Left ventricle myocardium superior (tissue), 1 donor: ENCODE results near the gene C5orf46. TPM values are rescaled to one million over a fixed set of nuclear protein-coding genes. Genes with fewer than 3 reads are reported as not detected.
"Not testable (repeated sequence)": the region's sequence is repeated elsewhere in the genome, so short reads cannot be mapped to it uniquely, and the experiment has no call there.

Experiments
- ATAC-seq: fragments of 200-7000 bp; cut with Tn5 transposase; one replicate; pipeline ENCODE4 v1.9.1; 2020; ENCODE audit warnings: mild to moderate bottlenecking, moderate library complexity
- DNase-seq: peaks from one replicate; pipeline ENCODE4 v3.0.0-alpha.2; 2020
- intact Hi-C: fragments of 100-400 bp; cut with micrococcal nuclease; formaldehyde crosslinking; loops from one replicate; pipeline ENCODE4 v1.11.0; 2022
- total RNA-seq: library from RNA; stranded (reverse); fragmentation: NEBNext Ultra II Directional; extraction: Animal tissue kit (Norgen Biotek cat#: 25700); gene quantifications from one replicate; pipeline ENCODE4 v1.2.1, GENCODE V29; 2021
- donor health status: DM: no; HTN: yes; CAD: no; lungs with severe emphysema.

Gene C5orf46
- total RNA-seq, 1 donor from 2014 or later, result 2.8 TPM

GRCh38 chr5:147869892-147870291 lies 36.4 kb downstream of the C5orf46 start:
- not testable (repeated sequence) for DNase-seq

DNA sequence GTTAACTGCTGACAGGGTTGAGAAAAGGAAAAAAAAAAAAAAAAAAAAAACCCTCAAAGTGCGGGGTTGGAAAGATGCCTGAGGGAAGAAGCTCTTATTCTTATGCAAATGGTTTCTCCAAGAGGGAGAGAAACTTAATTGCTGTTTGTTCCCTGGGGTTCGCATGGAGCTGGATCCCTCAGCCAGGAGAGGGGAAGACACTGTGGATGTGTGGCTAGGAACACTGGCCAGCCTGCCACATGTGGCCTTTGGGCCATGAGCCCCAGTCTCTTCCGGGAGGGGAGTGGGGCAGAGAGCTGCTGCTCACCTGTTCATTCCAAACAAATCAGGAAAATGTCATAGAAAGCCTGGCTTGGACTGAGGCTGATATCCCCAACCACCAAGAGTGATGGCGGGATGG lies 37.2 kb downstream of the C5orf46 start:
- DNase-seq (no peak), ATAC-seq (no peak)
- intact Hi-C loops, result no loop called here

More at GRCh38 chr5:147869892-147870291, 36.4 kb downstream of the C5orf46 start:
- intact Hi-C loops, ATAC-seq: not testable (repeated sequence)

- DNase-seq (no peak), ATAC-seq (no peak)
- intact Hi-C loops, result no loop called here
These were observed 42.7 kb downstream of the C5orf46 start for GRCh38 chr5:147863454-147864158.

GRCh38 chr5:147860641-147861025 lies 45.7 kb downstream of the C5orf46 start:
- DNase-seq (no peak), ATAC-seq (no peak)
- intact Hi-C loops, result no loop called here

DNA sequence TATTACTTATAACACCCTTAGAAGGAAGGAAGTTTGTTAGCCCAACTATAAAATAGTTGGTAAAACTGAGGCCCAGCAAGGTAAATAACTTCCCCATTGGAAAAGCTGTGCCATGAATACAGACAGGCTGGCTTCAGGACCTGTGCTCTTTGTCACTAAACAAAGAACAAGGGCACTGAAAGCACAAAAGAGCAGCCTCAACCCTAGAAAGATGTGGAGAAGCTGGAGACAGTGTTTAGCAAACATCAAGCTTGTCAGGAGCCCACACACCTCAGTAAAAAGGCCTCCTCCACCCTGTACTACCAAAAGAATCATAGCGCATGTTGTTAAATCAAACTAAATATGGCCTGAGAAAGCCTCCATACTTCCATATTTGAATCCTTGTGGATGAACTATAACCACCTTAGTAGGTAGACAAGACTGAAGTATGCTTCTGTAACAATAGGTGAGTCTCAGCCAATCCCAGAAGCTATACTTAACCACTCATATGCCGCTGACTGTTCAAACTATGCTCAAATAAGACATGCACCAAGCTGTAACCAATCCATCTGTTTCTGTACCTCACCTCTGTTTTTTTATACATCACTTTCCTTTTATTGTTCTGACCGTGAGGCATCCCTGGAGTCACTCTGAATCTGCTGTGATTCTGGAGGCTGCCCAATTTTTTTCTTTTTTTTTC lies 46.2 kb downstream of the C5orf46 start:
- DNase-seq (no peak), ATAC-seq (no peak)
- intact Hi-C loops, result loop anchor here (10.0 kb wide), 1 partner anchor 75 kb away; no protein-coding TSS in a partner anchor

DNA sequence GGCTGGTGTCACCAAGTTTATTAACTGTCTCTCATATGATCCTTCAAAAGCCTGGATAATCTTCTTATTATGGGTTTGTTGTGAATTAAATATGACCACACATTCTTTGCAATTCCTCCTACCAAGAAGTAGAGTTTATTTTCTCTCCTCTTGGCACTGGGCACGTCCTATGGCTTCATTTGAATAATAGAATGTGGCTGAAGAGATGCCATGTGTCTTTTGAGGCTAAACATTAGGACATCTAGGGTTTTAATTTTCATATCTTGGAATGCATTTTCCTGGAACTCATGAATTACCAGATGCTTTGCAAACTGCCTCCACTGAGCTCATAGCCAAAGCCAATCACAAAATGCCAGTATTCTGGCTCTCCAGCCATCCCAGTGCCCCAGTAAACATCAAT lies 47.8 kb downstream of the C5orf46 start:
- DNase-seq, result no peak
- ATAC-seq, result no peak
- intact Hi-C loops, result loop anchor here (10.0 kb wide), 1 partner anchor 76 kb away; no protein-coding TSS in a partner anchor

- ATAC-seq, result peak; percentile 37
- intact Hi-C loops, result loop anchor here (10.0 kb wide), 1 partner anchor 77 kb away; no protein-coding TSS in a partner anchor
- DNase-seq, result peak; percentile 32
These were observed 48.8 kb downstream of the C5orf46 start for GRCh38 chr5:147857302-147858129.

DNA sequence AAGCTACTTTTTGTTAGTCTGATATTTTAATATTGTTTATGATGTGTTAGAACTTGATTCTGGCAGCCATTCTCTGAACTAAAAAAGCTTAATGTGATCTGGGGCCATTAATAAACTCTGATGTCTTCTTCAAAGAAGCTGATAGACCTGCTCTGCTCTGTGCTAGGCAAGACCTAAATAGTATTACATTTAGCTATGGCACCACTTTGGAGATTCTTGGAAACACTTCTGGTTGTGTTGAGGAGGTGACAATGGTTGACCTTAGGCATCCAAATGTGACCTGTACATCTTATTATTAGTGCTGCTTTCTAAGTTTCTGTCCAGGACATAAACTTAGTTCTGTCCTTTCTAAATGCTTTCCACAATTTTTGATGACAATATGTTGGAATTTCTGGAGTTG lies 49.5 kb downstream of the C5orf46 start:
- intact Hi-C loops, result loop anchor here (10.0 kb wide), 1 partner anchor 78 kb away; no protein-coding TSS in a partner anchor
- no peak for DNase-seq
- ATAC-seq, result no peak

DNA sequence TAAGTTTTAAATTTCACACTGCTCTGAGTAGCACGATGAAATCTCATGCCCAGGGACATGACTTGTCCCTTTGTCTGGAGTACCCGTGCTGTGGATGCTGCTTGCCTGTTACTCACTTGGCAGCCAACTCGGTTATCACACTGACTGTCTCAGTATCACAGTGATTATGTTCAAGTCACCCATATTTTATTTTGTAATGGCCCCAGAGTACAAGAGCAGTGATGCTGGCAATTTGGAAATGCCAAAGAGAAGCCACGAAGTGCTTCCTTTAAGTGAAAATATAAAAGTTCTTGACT lies 50.6 kb downstream of the C5orf46 start:
- DNase-seq, result no peak
- no peak for ATAC-seq
- intact Hi-C loops, result loop anchor here (10.0 kb wide), 1 partner anchor 79 kb away; no protein-coding TSS in a partner anchor

DNA sequence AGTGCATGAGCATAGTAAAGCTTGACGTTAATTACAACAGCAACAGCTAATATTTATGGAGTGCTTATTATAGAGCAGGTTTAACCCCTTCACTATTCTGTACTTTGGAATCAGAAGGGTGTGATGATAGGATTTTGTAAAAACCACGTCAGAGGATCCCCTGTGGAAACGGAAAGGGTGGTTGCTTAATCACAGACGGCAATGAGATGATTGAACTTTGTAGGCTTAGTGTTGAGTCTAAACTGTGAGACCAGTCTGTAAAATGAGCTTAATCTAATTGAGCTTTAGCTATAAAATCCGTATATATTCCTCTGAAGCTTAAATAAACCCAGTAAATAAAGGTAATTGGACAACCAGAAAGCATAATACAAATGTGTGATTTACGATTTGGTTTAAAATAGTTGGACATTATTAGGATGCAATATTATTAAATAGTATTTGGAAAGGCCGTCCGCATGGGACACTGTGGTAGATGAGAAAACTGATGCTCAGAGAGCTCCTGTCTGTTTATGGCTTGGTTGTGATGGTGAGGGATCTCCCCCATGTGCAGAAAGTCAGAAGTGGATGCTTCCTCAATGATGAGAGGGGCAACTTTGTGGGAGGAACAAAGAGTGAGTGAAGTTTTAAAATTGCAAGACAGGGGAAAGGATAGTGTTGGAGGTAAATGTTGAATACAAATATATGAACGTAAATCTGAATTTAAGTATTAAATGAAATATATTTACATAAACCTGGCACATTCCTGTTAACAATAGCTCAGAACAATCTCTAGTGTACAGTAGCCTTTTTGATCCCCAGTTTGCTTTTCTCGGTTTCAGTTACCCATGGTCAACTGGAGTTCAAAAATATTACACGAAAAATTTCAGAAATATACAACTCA lies 51.2 kb downstream of the C5orf46 start:
- ATAC-seq, result no peak
- intact Hi-C loops, result loop anchor here (10.0 kb wide), 1 partner anchor 80 kb away; no protein-coding TSS in a partner anchor
- DNase-seq, result no peak

GRCh38 chr5:147854331-147854730 lies 52.0 kb downstream of the C5orf46 start:
- intact Hi-C loops, result loop anchor here (10.0 kb wide), 1 partner anchor 80 kb away; no protein-coding TSS in a partner anchor
- ATAC-seq (no peak), DNase-seq (no peak)

DNA sequence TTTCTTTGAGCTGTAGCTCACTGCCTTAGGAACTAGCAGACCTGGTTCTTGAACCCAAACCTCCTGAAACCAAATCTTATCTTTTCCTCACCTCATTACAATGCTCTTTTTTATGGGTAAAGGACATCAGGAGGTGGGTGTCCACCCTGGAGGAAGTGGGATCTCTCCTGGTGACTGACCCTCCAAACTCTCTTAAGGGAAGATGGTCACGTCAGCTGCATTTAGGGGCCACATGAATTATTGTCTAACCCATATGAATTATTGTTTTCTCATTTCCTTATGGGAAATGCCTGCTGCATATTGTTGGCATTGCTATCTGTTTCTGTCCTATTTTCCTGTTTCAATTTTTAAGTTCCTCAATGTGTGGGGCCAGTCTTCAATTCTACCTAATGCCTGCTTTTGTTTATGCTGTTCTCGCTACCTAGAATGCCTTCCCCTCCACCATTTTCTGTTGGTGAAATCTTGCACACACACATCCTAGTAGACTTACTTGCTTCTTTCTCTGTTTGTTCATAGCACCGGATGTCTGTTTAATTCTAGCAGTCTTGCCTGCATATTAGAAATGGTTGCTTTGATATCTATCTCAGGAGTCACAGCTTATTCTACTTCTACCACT lies 52.9 kb downstream of the C5orf46 start:
- intact Hi-C loops, result loop anchor here (10.0 kb wide), 1 partner anchor 81 kb away; no protein-coding TSS in a partner anchor
- ATAC-seq, result no peak

DNA sequence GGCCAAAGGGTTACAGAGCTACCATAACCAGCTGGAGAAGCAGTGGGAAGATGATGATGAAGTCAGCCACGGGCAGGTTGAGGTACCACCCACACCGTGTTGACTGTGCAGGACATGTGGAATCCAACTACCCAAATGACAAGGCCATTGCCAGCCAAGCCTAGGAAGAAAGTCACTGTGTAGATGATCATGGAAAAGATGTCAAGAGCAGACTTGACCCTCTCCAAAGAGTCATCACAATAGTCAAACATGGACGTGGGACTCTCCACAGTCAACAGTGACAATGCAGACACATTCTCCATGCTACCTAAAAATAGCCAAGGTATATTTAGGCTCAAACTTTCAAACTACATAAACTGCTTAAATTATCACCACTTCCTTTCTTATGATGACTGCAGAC lies 54.0 kb downstream of the C5orf46 start:
- intact Hi-C loops, result loop anchor here (10.0 kb wide), 1 partner anchor 82 kb away; no protein-coding TSS in a partner anchor
- ATAC-seq, result no peak
- no peak for DNase-seq

More for the DNA sequence above, 52.9 kb downstream of the C5orf46 start:
- no peak for DNase-seq

DNA sequence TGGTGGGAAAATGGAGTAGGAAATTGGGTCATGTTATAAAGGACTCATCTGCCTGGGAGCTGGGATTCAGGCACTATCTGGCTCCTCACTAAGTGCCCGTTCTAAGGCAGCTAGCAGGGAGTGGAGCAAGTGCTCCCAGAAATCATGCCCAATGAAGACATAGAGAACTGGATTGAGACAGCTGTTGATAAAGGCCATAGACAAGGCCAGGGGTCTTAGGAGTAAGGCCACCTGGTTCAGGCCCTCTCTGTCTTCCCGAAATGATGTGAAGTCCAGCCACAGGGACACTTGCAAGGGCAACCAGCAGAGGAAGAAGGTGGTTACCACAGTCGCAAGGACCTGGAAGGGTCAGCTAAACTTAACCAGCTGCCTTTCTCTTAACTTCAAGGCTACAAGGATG lies 54.8 kb downstream of the C5orf46 start:
- ATAC-seq (no peak), DNase-seq (no peak)
- intact Hi-C loops, result loop anchor here (10.0 kb wide), 1 partner anchor 83 kb away; no protein-coding TSS in a partner anchor

DNA sequence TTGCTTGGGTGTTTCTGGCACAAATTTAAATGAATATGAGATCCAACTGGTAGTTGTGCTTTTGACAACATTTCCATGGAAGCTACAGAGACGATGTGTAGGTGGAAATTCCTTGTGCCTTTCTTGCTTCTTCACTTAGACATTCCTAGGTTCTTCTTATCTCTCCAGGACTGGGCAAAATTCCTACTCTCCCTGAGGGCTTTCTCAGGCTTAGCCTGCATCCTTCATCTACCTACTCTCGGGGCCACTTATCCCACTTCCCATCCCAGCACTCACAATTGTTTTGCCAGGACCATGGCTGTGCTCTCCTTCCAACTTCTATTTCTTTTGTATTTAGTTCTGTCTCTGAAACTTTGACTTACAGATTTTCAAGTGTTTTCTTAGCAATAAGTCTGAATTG lies 57.1 kb downstream of the C5orf46 start:
- ATAC-seq, result no peak
- intact Hi-C loops, result no loop called here
- DNase-seq, result no peak

- peak; percentile 66 for ATAC-seq
- DNase-seq, result no peak
- intact Hi-C loops, result no loop called here
These were observed 60.7 kb downstream of the C5orf46 start for GRCh38 chr5:147845618-147846017.

DNA sequence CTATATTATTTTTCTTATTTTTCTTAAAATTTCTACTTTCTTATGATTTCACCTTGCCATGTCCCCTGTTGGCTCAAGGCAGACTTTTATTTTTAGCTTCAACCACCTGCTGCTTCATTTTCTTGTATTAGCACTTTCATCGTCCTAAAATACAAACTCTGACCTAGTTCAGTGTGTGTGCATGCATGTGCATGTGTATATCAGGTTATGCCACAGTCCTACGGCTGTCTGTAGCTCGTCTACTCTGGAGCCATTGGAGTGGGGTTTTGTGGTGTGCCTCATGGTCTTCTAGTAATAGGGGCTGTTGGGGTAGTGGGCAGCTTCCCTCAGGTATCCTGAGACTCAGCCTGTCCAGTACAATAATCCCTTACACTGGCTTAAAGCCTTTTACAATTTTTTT lies 61.5 kb downstream of the C5orf46 start:
- DNase-seq, result no peak
- ATAC-seq, result no peak
- intact Hi-C loops, result no loop called here

GRCh38 chr5:147842869-147843268 lies 63.5 kb downstream of the C5orf46 start:
- ATAC-seq, result no peak
- intact Hi-C loops, result no loop called here

More at GRCh38 chr5:147842869-147843268, 63.5 kb downstream of the C5orf46 start:
- no peak for DNase-seq
